ENCODE measurements around the gene VWA8.
"Not testable (repeated sequence)": the region's sequence is repeated elsewhere in the genome, so short reads cannot be mapped to it uniquely, and the experiment has no call there.

Gene VWA8

DNA sequence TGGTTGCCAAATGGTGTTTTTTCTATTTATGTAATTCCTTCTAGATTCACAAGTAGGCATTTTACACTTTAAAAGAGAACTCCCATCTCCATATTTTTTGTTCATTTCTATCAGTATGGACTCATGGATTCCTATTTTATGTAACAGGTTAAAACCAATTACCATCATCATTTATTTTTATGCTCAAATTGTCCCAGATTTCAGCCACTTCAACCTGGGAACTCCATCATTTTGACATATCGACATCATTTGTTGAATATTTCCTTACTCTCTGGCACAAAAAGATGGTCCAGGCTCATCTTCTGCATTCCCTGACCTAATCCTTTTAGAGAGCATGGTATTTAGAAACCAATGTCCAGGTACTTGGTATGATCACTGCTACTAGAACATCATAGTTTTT, 79.9 kb downstream of the VWA8 start:
- no peak for DNase-seq (ENCODE audit: extremely low spot score, insufficient read length, low read depth)
- FAIRE-seq, result no peak

DNA sequence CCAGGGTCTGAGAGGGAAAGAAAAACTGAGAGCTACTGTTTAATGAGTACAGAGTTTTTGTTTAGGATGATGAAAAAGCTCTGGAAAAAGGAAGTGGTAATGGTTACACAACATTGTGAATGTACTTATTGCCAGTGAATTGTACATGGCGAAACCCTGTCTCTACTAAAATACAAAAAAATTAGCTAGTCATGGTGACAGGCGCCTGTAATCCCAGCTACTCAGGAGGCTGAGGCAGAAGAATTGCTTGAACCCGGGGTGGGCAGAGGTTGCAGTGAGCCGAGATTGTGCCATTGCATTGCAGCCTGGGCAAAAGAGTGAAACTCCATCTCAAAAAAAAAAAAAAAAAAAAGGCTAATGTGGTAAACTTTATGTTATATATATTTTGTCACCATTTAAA, 96.3 kb downstream of the VWA8 start:
- DNase-seq (ENCODE audit: extremely low spot score, insufficient read length, low read depth) (no peak), FAIRE-seq (no peak)

DNA sequence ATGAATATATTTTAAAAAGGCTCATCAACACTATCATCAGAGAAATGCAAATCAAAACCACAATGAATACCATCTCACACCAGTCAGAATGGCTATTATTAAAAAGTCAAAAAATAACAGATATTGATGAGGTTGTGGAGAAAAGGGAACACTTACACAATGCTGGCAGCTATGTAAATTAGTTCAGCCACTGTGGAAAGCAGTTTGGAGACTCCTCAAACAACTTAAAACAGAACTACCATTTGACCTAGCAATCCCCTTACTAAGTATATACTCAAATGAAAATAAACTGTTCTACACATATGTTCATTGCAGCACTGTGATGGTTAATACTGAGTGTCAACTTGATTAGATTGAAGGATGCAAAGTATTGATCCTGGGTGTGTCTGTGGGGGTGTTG, 98.2 kb downstream of the VWA8 start:
- not testable (repeated sequence) for DNase-seq (ENCODE audit: extremely low spot score, insufficient read length, low read depth)
- FAIRE-seq, result peak; percentile 58

DNA sequence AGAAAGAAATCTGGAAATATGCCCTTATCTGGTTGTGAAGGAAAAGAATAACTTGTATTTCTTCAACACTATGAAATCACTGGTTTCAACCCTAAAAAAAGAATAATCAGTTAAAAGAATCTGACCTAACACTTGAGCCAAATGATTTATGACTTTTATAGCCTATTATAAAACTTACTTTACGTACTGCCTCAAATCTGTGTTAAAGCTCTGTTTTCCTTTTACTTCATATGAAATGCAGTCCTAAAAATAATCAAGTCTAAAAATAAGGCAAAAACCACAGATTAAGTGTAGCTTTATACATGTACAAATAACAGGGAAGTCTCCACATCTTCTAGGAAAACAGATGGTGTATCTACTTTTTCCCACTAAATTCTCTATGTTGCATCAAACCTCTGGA, 101.3 kb downstream of the VWA8 start:
- DNase-seq (ENCODE audit: extremely low spot score, insufficient read length, low read depth) (no peak), FAIRE-seq (peak; percentile 9)

DNA sequence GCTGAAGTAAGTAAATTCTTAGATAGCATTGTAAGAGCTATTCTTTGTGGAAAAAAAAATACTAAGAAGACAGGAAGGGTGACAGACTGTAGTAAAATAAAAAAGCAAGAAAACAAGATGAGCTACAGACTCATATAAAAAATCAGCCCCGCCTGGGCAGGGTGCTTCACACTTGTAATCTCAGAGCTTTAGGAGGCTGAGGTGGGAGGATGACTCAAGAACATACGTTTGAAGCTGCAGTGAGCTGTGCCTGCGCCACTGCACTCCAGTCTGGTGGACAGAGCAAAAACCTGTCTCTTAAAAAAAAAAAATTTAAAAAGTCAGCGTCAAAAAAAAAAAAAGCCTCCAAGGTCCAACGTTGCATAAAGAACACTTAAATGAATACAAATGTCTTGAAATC, 102.1 kb downstream of the VWA8 start:
- FAIRE-seq (no peak), DNase-seq (ENCODE audit: extremely low spot score, insufficient read length, low read depth) (no peak)

DNA sequence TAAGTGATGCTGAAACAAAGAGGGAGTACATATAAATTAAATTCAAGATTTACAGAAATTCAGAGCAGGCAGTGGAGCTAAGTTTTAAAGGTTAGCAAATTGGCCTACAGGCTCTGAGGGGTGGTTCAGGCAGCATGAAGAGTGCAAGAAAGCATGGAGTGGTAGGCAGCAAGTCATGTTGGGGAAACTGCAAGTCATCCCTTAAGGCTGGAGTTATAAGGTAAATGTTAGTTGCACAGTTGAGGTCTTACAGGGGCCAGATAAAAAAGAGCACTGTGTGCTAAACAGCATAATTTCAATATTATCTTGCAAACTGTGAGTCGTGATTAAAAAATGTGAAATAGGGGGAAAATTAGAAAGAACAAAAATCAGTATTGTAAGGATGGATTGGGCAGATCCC, 106.2 kb downstream of the VWA8 start:
- DNase-seq (ENCODE audit: extremely low spot score, insufficient read length, low read depth), result no peak
- FAIRE-seq, result no peak

DNA sequence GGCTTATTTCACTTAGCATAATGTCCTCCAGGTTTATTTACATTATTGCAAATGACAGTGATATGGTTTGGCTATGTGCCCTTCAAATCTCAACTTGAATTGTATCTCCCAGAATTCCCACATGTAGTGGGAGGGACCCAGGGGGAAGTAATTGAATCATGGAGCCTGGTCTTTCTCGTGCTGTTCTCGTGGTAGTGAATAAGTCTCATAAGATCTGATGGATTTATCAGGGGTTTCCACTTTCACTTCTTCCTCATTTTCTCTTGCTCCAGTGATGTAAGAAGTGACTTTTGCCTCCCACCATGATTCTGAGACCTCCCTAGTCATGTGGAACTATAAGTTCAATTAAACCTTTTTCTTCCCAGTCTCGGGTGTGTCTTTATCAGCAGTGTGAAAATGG, 109.6 kb downstream of the VWA8 start:
- no peak for DNase-seq (ENCODE audit: extremely low spot score, insufficient read length, low read depth)
- FAIRE-seq, result no peak

DNA sequence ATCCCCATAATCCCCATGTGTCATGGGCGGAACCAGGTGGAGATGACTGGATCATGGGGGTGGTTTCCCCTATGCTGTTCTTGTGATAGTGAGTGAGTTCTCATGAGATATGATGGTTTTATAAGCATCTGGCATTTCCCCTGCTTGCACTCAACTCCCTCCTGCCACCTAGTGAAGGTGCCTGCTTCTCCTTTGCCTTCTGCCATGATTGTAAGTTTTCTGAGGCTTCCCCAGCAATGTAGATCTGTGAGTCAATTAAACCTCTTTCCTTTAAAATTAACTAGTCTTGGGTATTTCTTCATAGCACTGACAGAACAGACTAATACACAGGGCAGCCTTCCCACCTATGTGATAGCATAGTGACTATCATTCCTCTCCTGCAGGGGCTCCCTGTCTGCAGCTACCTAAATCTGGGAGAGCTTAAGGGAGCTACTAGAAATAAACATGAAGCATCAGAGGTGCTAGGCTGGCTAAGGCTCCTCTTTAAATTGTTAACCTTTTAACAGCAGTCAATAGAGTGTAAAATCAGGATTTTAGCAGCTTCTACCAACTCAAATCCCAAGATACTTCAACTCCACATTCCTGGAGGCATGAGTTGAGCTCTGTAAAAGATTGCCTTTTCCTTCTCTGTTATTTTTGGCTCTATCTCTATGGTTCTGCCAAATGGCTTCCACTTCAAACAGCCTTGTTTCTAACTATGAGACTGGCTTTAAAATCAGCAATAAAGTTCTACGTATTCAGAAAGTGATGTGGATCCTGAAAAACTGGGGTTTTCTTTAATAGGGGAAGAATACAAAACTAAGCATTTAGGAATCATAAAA, 112.3 kb downstream of the VWA8 start:
- FAIRE-seq (no peak), DNase-seq (ENCODE audit: extremely low spot score, insufficient read length, low read depth) (no peak)

DNA sequence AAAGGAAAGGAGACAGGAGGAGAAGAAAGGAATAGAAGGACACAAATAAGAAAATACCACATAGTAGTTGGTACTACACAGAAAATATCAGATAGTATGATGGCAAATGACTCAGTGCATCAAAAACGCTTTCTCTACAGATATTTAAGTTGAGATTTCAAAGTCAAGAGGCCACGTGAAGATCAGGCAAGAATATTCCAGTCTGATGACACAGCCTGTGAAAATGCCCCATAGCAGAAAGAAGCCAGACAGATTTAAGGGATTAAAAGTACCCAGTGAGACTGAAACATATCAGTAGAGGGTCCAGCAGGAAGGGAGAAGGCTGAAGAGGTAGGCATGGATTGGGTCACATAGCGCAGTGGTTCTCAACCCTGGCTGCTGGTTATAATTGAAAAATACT, 113.7 kb downstream of the VWA8 start:
- FAIRE-seq, result no peak
- no peak for DNase-seq (ENCODE audit: extremely low spot score, insufficient read length, low read depth)

DNA sequence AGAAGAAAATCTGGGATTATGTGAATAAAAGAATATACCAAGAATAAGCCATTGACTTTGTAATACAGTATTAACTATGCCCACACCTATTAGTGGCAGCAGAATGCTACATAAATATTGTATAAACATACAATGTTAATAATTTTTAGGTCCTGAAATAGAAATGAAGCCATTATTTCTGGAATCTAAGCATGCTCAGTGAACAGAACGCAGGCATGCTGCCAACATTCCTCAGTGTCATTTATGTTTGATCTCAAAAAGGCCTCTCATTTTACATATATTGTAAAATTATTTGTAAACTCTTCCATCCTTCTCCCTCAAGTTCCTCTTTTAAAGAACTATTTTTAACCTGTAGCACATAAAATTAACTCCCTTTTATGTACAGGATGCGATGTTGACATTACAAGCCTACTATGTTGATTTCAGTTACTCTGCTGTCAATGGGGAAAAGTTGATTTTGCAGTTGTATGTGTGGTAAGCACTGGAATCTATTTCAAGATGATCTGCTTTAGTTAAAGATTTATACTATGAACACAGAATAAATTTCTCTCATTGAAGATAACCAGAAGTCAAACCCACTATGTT, 118.8 kb downstream of the VWA8 start:
- no peak for DNase-seq (ENCODE audit: extremely low spot score, insufficient read length, low read depth)
- FAIRE-seq, result no peak

DNA sequence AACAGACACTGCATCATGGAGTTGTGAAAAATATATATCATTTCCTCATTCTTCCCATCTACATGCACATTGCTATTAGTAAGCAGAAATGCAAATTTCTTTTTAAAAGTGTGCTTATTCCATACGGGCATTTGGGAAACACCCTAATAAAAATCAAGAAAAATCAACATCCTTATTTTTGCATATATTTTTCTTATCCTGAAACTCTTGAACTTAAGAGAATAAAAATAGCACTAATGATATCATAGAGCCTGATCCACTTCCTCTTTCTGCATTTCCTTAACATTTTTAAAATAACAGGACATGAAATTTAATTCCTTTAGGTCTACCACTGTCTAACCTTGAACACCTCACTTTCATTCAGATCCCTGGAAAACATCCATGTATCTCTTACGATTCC, 123.3 kb downstream of the VWA8 start:
- FAIRE-seq (no peak), DNase-seq (ENCODE audit: extremely low spot score, insufficient read length, low read depth) (no peak)

DNA sequence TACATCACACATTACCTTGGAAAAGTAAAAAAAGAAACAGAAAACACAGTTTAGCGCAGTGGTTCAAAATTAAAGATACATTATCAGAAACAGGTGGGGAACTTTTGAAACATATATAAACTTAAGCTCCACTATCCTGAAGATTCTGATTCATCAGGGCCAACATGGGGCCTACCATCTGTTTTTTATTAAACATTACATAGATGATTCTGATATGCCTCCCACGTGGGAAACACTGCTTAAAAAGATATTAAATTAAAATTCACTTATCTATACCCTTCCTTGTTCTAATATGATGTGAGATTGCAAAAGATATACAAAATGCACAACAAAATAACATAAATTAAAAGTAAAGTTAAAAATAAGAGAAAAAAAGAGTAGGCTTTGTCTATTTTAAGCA, 125.0 kb downstream of the VWA8 start:
- FAIRE-seq (no peak), DNase-seq (ENCODE audit: extremely low spot score, insufficient read length, low read depth) (no peak)

DNA sequence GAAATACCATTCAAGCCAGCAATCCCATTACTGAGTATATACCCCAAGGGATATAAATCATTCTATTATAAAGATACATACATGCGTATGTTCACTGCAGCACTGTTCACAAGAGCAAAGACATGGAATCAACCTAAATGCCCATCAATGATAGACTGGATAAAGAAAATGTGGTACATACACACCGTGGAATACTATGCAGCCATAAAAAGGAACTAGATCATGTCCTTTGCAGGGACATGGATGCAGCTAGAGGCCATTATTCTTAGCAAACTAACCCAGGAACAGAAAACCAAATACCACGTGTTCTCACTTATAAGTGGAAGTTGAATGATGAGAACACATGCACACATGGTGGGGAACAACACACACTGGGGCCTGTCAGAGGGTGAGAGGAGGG, 126.2 kb downstream of the VWA8 start:
- not testable (repeated sequence) for DNase-seq (ENCODE audit: extremely low spot score, insufficient read length, low read depth); FAIRE-seq

DNA sequence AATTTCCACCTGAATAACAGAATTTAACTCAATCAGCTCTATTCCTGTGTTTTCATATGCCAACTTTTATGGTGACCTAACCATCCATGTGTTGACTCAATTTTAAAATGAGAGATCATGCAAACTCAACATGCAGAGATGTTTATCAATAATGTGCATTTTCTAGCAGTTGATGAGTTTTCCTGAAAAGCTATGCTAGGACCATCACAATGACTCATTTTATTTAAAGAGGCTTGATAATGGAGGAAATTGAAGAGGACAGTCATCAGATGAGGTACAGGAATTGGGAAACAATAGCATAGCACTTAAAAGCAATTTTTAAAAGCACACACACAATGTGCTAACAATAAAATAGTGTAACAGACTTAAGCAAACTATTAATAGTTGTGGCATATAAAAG, 127.1 kb downstream of the VWA8 start:
- FAIRE-seq (no peak), DNase-seq (ENCODE audit: extremely low spot score, insufficient read length, low read depth) (no peak)

DNA sequence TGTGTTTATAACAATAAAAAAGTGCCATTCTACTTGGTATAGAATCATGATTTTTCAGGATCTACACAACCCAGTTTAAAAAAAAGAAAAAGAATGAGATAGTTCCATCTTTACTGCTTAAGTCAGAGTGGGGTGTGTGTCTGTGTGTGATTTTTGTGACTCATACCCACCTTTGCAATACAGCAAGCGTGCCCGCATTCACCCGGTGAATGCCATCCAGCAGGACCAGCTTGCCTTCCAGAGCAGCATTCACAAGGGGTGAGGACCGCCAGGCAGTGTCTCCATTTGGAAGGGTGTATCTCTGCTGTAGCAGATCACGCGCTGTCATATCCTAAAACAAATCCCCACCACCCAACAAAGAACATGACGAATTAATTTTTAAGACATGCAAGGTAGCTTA, 127.7 kb downstream of the VWA8 start:
- no peak for DNase-seq (ENCODE audit: extremely low spot score, insufficient read length, low read depth)
- no peak for FAIRE-seq

DNA sequence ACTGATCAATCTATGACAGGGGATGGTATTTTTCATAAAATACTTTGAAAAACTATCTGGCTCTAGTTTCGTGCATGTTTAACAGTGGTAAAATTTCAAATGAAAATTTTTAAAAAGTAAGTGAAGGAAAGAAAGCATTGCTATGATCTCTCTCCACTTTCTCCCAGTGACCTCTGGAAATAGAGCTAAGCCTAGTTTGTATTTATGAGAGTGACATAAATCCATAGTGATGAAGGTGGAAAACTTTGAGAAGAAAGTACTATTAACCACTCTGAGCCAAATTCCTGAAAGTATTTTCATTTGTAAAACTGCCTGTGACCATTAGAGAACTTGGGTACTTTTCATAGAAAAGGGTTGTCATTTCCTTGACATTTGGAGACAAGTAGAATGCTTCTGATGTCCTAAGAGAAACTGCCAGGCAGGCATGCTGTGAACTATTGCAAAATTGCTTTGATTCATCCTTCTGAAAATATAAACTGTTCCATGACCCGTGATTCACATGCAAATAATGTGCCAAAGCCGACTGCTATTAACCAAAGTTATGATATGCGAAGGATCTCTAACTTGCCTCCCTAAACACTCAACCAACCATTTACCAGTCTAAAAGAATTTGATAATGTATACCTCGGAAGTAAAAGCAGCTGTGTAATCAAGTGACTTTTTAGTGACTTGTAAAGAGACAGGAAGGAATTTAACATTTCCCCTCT, 133.2 kb downstream of the VWA8 start:
- FAIRE-seq, result no peak
- no peak for DNase-seq (ENCODE audit: extremely low spot score, insufficient read length, low read depth)

DNA sequence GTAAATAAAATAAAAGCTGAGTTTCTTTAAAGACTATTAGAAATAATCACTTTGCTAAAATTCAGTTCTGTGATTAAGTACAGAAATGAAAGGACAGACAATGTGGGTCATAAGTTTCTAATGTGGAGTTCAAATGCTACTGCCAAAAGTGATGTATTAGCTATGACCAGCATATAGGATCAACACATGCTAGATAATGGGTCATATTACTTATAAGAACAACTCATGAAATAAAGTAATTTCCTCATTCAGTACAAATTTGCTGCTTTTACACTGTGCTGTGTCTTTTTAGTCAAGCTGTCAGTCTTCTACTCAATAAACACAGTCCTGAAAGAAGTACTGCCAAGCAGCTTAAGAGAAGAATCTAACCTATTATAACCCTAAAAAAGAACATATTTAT, 135.2 kb downstream of the VWA8 start:
- no peak for DNase-seq (ENCODE audit: extremely low spot score, insufficient read length, low read depth)
- no peak for FAIRE-seq

DNA sequence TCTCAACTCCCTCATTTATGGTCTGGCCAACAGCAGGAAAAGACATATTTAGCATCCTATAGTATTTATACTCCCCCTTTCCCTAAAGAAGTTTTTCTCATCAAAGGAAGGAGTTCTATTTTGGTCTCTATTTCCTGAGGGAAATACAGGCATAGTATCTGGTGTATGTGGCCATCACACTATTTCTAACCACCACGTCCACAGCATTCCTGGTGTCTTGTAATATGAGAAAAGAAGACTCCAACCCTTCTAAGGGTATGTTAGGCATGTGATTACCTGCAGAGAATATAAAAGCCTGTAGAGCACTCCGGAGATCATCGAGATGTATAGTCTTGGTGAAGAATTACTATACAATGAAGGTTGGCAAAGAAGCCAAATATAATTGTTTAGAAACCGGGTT, 137.4 kb downstream of the VWA8 start:
- no peak for DNase-seq (ENCODE audit: extremely low spot score, insufficient read length, low read depth)
- no peak for FAIRE-seq

DNA sequence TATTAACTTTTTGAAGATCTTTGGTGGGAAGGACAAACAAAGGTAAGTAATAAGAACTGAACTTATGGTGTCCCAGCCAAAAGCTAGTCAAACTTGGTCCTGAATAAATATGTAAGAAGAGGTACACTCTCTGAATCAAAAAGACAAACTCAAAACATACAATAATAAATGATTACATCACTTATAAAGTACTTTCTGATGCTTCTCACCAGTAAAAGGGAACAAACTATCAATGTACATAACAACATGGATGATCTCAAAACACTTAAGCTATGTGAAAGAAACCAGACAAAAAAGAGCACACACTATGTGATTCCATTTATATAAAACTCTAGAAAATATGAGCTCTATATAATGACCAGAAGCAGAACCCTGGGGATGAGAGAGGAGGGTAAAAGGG, 138.3 kb downstream of the VWA8 start:
- FAIRE-seq, result no peak

DNA sequence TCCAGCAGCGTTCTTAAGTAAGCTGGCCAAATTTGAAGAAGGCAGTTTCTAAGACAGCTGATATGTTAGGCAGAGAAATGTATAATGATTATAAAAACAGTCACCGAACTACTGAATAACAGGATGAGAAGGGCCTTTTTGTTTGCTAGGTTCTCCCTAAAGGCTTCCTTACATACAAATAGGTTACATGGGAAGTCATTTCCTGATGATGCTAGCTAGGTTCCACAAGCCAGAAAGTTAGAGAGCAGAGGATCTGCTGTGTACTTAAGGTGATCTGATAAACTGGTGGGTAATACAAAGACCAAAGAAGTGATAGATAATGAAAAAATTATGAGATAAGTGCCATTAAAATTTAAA, 139.7 kb downstream of the VWA8 start:
- FAIRE-seq (no peak), DNase-seq (ENCODE audit: extremely low spot score, insufficient read length, low read depth) (no peak)

More for the DNA sequence above, 138.3 kb downstream of the VWA8 start:
- no peak for DNase-seq (ENCODE audit: extremely low spot score, insufficient read length, low read depth)

DNA sequence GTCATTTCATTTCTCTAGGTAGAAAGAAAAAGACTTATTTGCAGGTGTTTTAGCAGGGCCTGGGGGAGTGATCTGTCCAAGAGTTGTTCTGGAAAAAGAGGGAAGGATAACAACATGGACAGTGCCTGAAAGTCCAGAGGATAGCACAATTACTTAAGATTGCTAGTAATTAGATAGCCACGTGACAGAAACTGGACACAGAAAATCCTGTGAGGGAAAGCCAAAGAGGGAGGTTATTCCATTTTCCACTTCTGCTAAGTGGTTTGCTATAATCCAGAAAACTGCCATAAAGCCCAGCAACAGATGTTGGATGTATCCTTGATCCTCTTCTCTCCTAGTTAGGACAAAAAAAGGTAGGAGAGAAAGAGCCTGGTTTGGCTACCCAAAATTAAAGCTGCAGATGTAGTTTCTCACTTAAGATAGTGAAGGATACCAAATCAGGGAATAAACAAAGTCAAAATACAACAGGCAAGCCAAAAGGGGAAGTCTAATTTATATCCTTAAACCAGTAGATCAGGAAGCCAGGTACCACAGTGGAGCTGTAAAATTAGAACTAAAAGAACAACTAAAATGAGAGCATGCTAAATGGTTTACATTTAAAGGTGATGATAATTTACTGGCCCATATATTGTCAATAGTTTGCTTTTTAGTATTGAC, 140.2 kb downstream of the VWA8 start:
- FAIRE-seq (peak; percentile 58), DNase-seq (ENCODE audit: extremely low spot score, insufficient read length, low read depth) (no peak)
